Astrocyte (in vitro differentiated cells and primary cell): ENCODE measurements around the gene RPS3. TPM values are rescaled to one million over a fixed set of nuclear protein-coding genes. Genes with fewer than 3 reads are reported as not detected.

Source experiments
- DNase-seq: peaks from one replicate; pipeline ENCODE4 v3.0.0-alpha.2; 2010; ENCODE audit warnings: low read depth
- FAIRE-seq: peaks from 2 replicates; lab custom pipeline; 2011; peaks lifted over from hg19 to GRCh38; lab: Jason Lieb, UNC
- H2AFZ ChIP-seq: 2 replicates; pipeline ENCODE4 v1.6.0; 2012; ENCODE audit warnings: low read depth, low read length, inconsistent platforms
- H3K27ac ChIP-seq: 2 replicates; pipeline ENCODE4 v1.5.1; 2011; ENCODE audit warnings: low read depth, low read length, inconsistent platforms
- H3K27me3 ChIP-seq: 2 replicates; pipeline ENCODE4 v1.6.0; 2011; ENCODE audit warnings: low read length, inconsistent platforms; ENCODE audit not compliant: insufficient read depth
- H3K36me3 ChIP-seq: 2 replicates; pipeline ENCODE4 v1.5.1; 2011; ENCODE audit warnings: low read length, inconsistent platforms; ENCODE audit not compliant: insufficient read depth
- H3K4me1 ChIP-seq: 2 replicates; pipeline ENCODE4 v1.5.1; 2011; ENCODE audit warnings: low read length, inconsistent platforms; ENCODE audit not compliant: insufficient read depth
- H3K4me2 ChIP-seq: 2 replicates; pipeline ENCODE4 v1.6.0; 2012; ENCODE audit warnings: low read length, inconsistent platforms
- H3K4me3 ChIP-seq: 2 replicates; pipeline ENCODE4 v1.5.1; 2011; ENCODE audit warnings: low read depth, mild to moderate bottlenecking, low read length, inconsistent platforms; ENCODE audit not compliant: insufficient read depth
- H3K79me2 ChIP-seq: 2 replicates; pipeline ENCODE4 v1.6.0; 2012; ENCODE audit warnings: mild to moderate bottlenecking, low read length, inconsistent platforms; ENCODE audit not compliant: insufficient read depth
- H3K9ac ChIP-seq: 2 replicates; pipeline ENCODE4 v1.6.0; 2012; ENCODE audit warnings: mild to moderate bottlenecking, low read length, inconsistent platforms
- H3K9me3 ChIP-seq: 2 replicates; pipeline ENCODE4 v1.5.1; 2012; ENCODE audit warnings: low read depth, mild to moderate bottlenecking, low read length, inconsistent platforms; ENCODE audit not compliant: insufficient read depth
- H4K20me1 ChIP-seq: 2 replicates; pipeline ENCODE4 v1.6.0; 2012; ENCODE audit warnings: low read length, inconsistent platforms; ENCODE audit not compliant: insufficient read depth
- H3K27ac Mint-ChIP-seq: one replicate; pipeline ENCODE4 v1.8.0; 2021; ENCODE audit warnings: mild to moderate bottlenecking, mixed read lengths; ENCODE audit not compliant: unreplicated experiment
- H3K27me3 Mint-ChIP-seq: one replicate; pipeline ENCODE4 v1.8.0; 2021; ENCODE audit warnings: low read depth, mixed read lengths; ENCODE audit not compliant: unreplicated experiment
- H3K36me3 Mint-ChIP-seq: one replicate; pipeline ENCODE4 v1.8.0; 2021; ENCODE audit warnings: low read depth, mixed read lengths; ENCODE audit not compliant: unreplicated experiment
- H3K4me1 Mint-ChIP-seq: one replicate; pipeline ENCODE4 v1.8.0; 2021; ENCODE audit warnings: low read depth, mixed read lengths; ENCODE audit not compliant: unreplicated experiment
- H3K4me3 Mint-ChIP-seq: one replicate; pipeline ENCODE4 v1.8.0; 2021; ENCODE audit warnings: mild to moderate bottlenecking, moderate library complexity, mixed read lengths; ENCODE audit not compliant: unreplicated experiment
- H3K9me3 Mint-ChIP-seq: one replicate; pipeline ENCODE4 v1.8.0; 2021; ENCODE audit warnings: mild to moderate bottlenecking, mixed read lengths; ENCODE audit not compliant: unreplicated experiment
- EZH2 ChIP-seq: IDR thresholded peaks from 2 replicates; pipeline ENCODE4 v1.6.1; 2012; ENCODE audit warnings: mild to moderate bottlenecking, low read length, inconsistent platforms; ENCODE audit not compliant: insufficient read depth
- total RNA-seq: library from RNA; stranded (reverse); gene quantifications from 2 replicates; pipeline ENCODE4 v1.2.1, GENCODE V29; 2021
- TF ChIP-seq, protein P1 (sequence below): IDR thresholded peaks from 2 replicates; pipeline ENCODE4 v1.5.1; 2011; ENCODE audit warnings: low read depth, mild to moderate bottlenecking, inconsistent platforms, low read length, moderate library complexity; ENCODE audit not compliant: insufficient read depth

Gene RPS3
- total RNA-seq, 1 donor from 2014 or later: 1,898 TPM

GRCh38 chr11:75403037-75403436, 3.7 kb downstream of the RPS3 start:
- Histone ChIP-seq H3K36me3 (peaks cover 59% of the 10 kb centered on the region), H3K4me1 (peaks cover 40% of the 10 kb centered on the region), H3K4me2 (peak overlapping the region; percentile 95), H3K9me3 (no peaks in the 10 kb centered on the region), H3K9ac (peak overlapping the region; percentile 98), H4K20me1 (peaks cover 83% of the 10 kb centered on the region), H2AFZ (no peak overlapping the region), H3K27me3 (no peaks in the 10 kb centered on the region), H3K27ac (peak overlapping the region; percentile 17), H3K4me3 (peak overlapping the region; percentile 99), H3K79me2 (peaks cover 84% of the 10 kb centered on the region)
- peak overlapping the region; percentile 71 for H3K27ac Mint-ChIP-seq
- peak overlapping the region; percentile 98 for H3K4me3 Mint-ChIP-seq
- FAIRE-seq: no peak
- peaks cover 41% of the 10 kb centered on the region for H3K4me1 Mint-ChIP-seq
- no peaks in the 10 kb centered on the region for H3K27me3 Mint-ChIP-seq
- DNase-seq: no peak
- no peaks in the 10 kb centered on the region for H3K9me3 Mint-ChIP-seq
- H3K36me3 Mint-ChIP-seq: peaks cover 37% of the 10 kb centered on the region
- TF ChIP-seq, protein P1, sequence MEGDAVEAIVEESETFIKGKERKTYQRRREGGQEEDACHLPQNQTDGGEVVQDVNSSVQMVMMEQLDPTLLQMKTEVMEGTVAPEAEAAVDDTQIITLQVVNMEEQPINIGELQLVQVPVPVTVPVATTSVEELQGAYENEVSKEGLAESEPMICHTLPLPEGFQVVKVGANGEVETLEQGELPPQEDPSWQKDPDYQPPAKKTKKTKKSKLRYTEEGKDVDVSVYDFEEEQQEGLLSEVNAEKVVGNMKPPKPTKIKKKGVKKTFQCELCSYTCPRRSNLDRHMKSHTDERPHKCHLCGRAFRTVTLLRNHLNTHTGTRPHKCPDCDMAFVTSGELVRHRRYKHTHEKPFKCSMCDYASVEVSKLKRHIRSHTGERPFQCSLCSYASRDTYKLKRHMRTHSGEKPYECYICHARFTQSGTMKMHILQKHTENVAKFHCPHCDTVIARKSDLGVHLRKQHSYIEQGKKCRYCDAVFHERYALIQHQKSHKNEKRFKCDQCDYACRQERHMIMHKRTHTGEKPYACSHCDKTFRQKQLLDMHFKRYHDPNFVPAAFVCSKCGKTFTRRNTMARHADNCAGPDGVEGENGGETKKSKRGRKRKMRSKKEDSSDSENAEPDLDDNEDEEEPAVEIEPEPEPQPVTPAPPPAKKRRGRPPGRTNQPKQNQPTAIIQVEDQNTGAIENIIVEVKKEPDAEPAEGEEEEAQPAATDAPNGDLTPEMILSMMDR: no peak
- TF ChIP-seq EZH2: no peak

DNA sequence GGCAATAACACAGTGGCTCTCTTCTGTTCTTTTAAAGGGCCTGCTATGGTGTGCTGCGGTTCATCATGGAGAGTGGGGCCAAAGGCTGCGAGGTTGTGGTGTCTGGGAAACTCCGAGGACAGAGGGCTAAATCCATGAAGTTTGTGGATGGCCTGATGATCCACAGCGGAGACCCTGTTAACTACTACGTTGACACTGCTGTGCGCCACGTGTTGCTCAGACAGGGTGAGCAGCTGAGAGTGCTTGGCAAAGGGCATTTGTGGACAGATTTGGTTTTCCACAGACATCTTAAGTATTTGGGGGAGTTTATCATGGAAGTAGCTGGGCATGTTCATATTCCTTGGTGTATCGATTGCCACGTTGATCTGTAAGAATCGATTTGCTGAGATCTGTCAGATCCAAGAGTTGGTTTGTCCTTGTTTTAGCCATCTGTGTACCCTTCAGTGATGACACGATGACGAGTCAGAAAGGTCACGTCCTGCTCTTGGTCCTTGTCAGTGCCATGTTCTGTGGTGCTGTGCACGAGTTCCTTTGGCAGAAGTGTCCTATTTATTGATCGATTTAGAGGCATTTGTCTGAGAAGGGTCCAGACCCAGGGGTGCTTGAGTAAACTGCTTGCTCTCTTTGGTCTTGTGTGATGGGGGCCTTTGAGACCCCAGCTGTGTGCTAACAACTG, 4.8 kb downstream of the RPS3 start:
- Histone ChIP-seq H3K9ac (peak overlapping the region; percentile 31), H4K20me1 (peaks cover 92% of the 10 kb centered on the region), H3K4me3 (no peak overlapping the region), H3K79me2 (peaks cover 92% of the 10 kb centered on the region), H3K4me1 (peaks cover 40% of the 10 kb centered on the region), H2AFZ (no peak overlapping the region), H3K27ac (no peak overlapping the region), H3K9me3 (no peaks in the 10 kb centered on the region), H3K4me2 (peak overlapping the region; percentile 95), H3K27me3 (no peaks in the 10 kb centered on the region), H3K36me3 (peaks cover 66% of the 10 kb centered on the region)
- Mint-ChIP-seq H3K4me3 (peak overlapping the region; percentile 7), H3K36me3 (peaks cover 36% of the 10 kb centered on the region), H3K27ac (no peak overlapping the region), H3K9me3 (no peaks in the 10 kb centered on the region), H3K4me1 (peaks cover 41% of the 10 kb centered on the region), H3K27me3 (no peaks in the 10 kb centered on the region)
- TF ChIP-seq, protein P1: no peak
- no peak for TF ChIP-seq EZH2
- DNase-seq (no peak), FAIRE-seq (no peak)

- H3K9me3 Mint-ChIP-seq: no peaks in the 10 kb centered on the region
- H3K4me2 ChIP-seq: peak overlapping the region; percentile 1
- peaks cover 61% of the 10 kb centered on the region for H3K36me3 ChIP-seq
- no peaks in the 10 kb centered on the region for H3K27me3 ChIP-seq
- no peak overlapping the region for H2AFZ ChIP-seq
- H3K4me1 Mint-ChIP-seq: peaks cover 41% of the 10 kb centered on the region
- H3K9ac ChIP-seq: peak overlapping the region; percentile 13
- TF ChIP-seq, protein P1: no peak
- H4K20me1 ChIP-seq: peaks cover 76% of the 10 kb centered on the region
- H3K27me3 Mint-ChIP-seq: no peaks in the 10 kb centered on the region
- FAIRE-seq (no peak), DNase-seq (peak; percentile 59)
- peaks cover 40% of the 10 kb centered on the region for H3K4me1 ChIP-seq
- H3K27ac Mint-ChIP-seq: no peak overlapping the region
- no peaks in the 10 kb centered on the region for H3K9me3 ChIP-seq
- peaks cover 71% of the 10 kb centered on the region for H3K79me2 ChIP-seq
- no peak overlapping the region for H3K27ac ChIP-seq
- no peak overlapping the region for H3K4me3 Mint-ChIP-seq
- peaks cover 25% of the 10 kb centered on the region for H3K36me3 Mint-ChIP-seq
- H3K4me3 ChIP-seq: no peak overlapping the region
Observed at GRCh38 chr11:75406338-75406777, 7.0 kb downstream of the RPS3 start.
